KMS-11 (cell line): Measurements from ENCODE around the gene DCN.

Experiments
- H2AFZ ChIP-seq: fragments of 200-600 bp; sonication (generic); 2 replicates; pipeline ENCODE4 v1.6.1; 2016; ENCODE audit warnings: antibody characterized with exemption, mixed run types, low read depth
- H3K27ac ChIP-seq: fragments of 200-600 bp; sonication (generic); 2 replicates; pipeline ENCODE4 v1.6.1; 2016; ENCODE audit warnings: mild to moderate bottlenecking, mixed run types
- H3K27me3 ChIP-seq: fragments of 200-600 bp; sonication (generic); 2 replicates; pipeline ENCODE4 v1.6.1; 2017; ENCODE audit warnings: mild to moderate bottlenecking, low read depth, mixed run types, moderate library complexity; ENCODE audit not compliant: insufficient read depth
- H3K36me3 ChIP-seq: fragments of 200-600 bp; sonication (generic); 2 replicates; pipeline ENCODE4 v1.6.1; 2017; ENCODE audit warnings: mild to moderate bottlenecking, mixed run types; ENCODE audit not compliant: insufficient read depth
- H3K4me1 ChIP-seq: fragments of 200-600 bp; sonication (generic); 2 replicates; pipeline ENCODE4 v1.6.1; 2016; ENCODE audit warnings: mild to moderate bottlenecking, low read depth, mixed run types; ENCODE audit not compliant: poor library complexity, severe bottlenecking
- H3K4me2 ChIP-seq: fragments of 200-600 bp; sonication (generic); 2 replicates; pipeline ENCODE4 v1.7.0; 2016; ENCODE audit warnings: mild to moderate bottlenecking, mixed run types
- H3K4me3 ChIP-seq: fragments of 200-600 bp; sonication (generic); IDR thresholded peaks from 2 replicates; pipeline ENCODE4 v1.6.1; 2017; ENCODE audit warnings: low read depth, low read length, mixed read lengths; ENCODE audit not compliant: insufficient read depth
- H3K79me2 ChIP-seq: fragments of 200-600 bp; sonication (generic); 2 replicates; pipeline ENCODE4 v1.6.1; 2016; ENCODE audit warnings: low read depth, mixed run types; ENCODE audit not compliant: insufficient read depth
- H3K9ac ChIP-seq: fragments of 200-600 bp; sonication (generic); 2 replicates; pipeline ENCODE4 v1.6.1; 2016; ENCODE audit warnings: mild to moderate bottlenecking, mixed run types
- H4K20me1 ChIP-seq: fragments of 200-600 bp; sonication (generic); 2 replicates; pipeline ENCODE4 v1.6.1; 2016; ENCODE audit warnings: mild to moderate bottlenecking, mixed run types; ENCODE audit not compliant: insufficient read depth
- CTCF ChIP-seq: fragments of 200-600 bp; sonication (generic); conservative IDR thresholded peaks from 2 replicates; pipeline ENCODE4 v1.6.1; 2017; ENCODE audit warnings: low read depth, mild to moderate bottlenecking, antibody characterized with exemption, low read length, moderate library complexity, mixed read lengths

The DCN gene, protein sequence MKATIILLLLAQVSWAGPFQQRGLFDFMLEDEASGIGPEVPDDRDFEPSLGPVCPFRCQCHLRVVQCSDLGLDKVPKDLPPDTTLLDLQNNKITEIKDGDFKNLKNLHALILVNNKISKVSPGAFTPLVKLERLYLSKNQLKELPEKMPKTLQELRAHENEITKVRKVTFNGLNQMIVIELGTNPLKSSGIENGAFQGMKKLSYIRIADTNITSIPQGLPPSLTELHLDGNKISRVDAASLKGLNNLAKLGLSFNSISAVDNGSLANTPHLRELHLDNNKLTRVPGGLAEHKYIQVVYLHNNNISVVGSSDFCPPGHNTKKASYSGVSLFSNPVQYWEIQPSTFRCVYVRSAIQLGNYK

DNA sequence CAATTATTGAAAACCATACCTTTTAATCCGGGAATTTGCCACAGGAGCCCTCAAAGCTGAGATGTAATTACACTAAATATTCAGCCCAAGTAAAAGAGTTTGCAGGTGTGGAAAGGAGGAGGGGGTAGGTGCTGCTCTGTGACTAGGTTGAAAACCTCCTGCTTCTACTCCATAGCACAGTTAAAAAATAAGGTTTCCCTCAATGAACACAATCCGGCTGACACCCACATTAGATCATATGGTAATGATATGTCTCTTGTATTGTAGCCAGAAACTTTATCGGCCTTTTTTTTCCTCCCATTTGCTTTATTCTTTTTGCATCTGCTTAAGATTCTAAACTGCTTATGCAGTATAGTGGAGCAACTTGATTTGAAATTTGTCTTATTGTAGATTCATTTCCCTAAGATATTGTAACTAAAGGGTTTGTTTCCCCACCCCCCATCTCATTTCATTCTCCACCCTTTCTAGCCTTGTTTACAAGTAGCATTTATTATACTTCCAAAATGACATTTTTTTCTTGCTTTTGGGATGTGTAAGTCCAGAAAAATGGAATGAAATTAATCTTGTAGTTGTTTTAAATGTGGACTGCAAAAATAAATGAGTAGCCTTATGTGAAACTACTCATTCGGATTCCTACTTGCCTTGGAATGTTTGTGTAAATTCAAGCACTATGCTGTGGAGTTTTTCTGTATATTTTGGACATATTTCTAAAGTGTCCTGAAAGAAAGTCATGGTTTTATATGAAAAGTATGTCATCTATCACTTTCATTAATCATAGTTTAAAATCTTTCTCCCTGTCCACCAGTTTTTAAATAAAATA is at the start of gene DCN:
TSS of gene DCN (minus strand) at position 182 of the 820 bp plus-strand sequence. CDS start 4,265 bp downstream, outside the sequence.
- Histone ChIP-seq H4K20me1 (no peaks in the 10 kb centered on the region), H3K4me2 (no peak within 1 kb of the TSS), H3K79me2 (no peaks in the 10 kb centered on the region), H3K9ac (no peak within 1 kb of the TSS), H3K36me3 (no peaks in the 10 kb centered on the region), H3K27ac (no peak within 1 kb of the TSS), H3K4me3 (no peak within 1 kb of the TSS), H3K27me3 (no peaks in the 10 kb centered on the region), H2AFZ (no peak within 1 kb of the TSS), H3K4me1 (peaks cover 16% of the 10 kb centered on the region)
- no peak for TF ChIP-seq CTCF

DNA sequence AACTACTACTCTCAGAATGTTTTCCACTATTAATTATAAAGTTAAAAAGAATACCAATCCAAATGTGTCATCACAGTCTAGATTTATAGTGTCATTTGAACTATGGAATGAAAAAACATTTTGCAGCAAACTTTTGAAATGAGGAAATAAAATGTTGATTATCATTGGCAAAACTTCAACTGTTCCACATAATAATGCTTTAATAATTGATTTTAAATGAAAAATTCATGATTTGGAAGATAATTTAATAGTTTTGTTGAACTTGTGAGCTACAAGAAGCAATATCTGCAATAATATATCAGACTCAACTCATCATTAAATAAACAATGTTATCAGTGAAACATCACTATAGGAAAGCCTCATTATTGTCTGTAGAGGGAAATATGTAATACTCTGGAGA is 48.2 kb upstream of the DCN start:
- H3K27ac ChIP-seq: no peak overlapping the region
- H4K20me1 ChIP-seq: no peaks in the 10 kb centered on the region
- no peak overlapping the region for H3K4me3 ChIP-seq
- TF ChIP-seq CTCF: no peak
- no peaks in the 10 kb centered on the region for H3K36me3 ChIP-seq
- no peak overlapping the region for H3K9ac ChIP-seq
- no peaks in the 10 kb centered on the region for H3K79me2 ChIP-seq
- no peak overlapping the region for H2AFZ ChIP-seq
- no peaks in the 10 kb centered on the region for H3K27me3 ChIP-seq
- no peak overlapping the region for H3K4me2 ChIP-seq
- H3K4me1 ChIP-seq: no peaks in the 10 kb centered on the region

DNA sequence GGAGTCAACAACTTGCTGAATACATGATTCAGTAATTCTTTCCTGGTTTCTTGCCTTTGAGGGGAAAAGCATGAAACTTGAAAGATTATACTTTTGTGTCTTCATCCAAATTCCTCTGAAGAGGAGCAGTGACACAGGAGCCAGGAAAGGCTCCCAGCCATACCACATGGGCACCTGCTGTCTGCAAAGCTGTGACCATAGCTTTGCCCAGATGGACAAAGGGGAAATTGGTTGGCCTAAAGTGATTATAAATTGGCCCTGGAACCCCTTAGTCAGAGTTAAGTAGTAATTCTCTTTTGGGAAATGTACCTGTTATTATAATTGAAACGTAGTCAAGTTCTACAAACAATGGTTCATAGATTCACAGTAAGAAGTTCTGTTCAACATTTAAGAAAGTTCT is 44.3 kb upstream of the DCN start:
- H3K27me3 ChIP-seq: no peaks in the 10 kb centered on the region
- no peak overlapping the region for H2AFZ ChIP-seq
- H3K4me2 ChIP-seq: no peak overlapping the region
- no peaks in the 10 kb centered on the region for H3K36me3 ChIP-seq
- no peak overlapping the region for H3K4me3 ChIP-seq
- no peak overlapping the region for H3K9ac ChIP-seq
- no peaks in the 10 kb centered on the region for H3K4me1 ChIP-seq
- no peaks in the 10 kb centered on the region for H4K20me1 ChIP-seq
- TF ChIP-seq CTCF: no peak
- H3K79me2 ChIP-seq: no peaks in the 10 kb centered on the region
- H3K27ac ChIP-seq: no peak overlapping the region

- no peak overlapping the region for H3K9ac ChIP-seq
- no peaks in the 10 kb centered on the region for H3K36me3 ChIP-seq
- H4K20me1 ChIP-seq: no peaks in the 10 kb centered on the region
- no peaks in the 10 kb centered on the region for H3K27me3 ChIP-seq
- H3K27ac ChIP-seq: no peak overlapping the region
- H2AFZ ChIP-seq: no peak overlapping the region
- no peak for TF ChIP-seq CTCF
- H3K4me3 ChIP-seq: no peak overlapping the region
- no peaks in the 10 kb centered on the region for H3K79me2 ChIP-seq
- H3K4me1 ChIP-seq: no peaks in the 10 kb centered on the region
- H3K4me2 ChIP-seq: no peak overlapping the region
These were observed 42.7 kb upstream of the DCN start for GRCh38 chr12:91225316-91225715.
